Keratinocyte (primary cell): ENCODE data around the gene SLC44A3. TPM values are rescaled to one million over a fixed set of nuclear protein-coding genes. Genes with fewer than 3 reads are reported as not detected.

ENCODE experiments used
- DNase-seq: peaks from one replicate; pipeline ENCODE4 v3.0.0-alpha.2; 2011; ENCODE audit warnings: low read depth, missing footprints, low spot score
- FAIRE-seq: peaks from 2 replicates; lab custom pipeline; 2011; peaks lifted over from hg19 to GRCh38; lab: Jason Lieb, UNC
- H2AFZ ChIP-seq: 2 replicates; pipeline ENCODE4 v1.6.0; 2012; ENCODE audit warnings: low read length, control low read depth, inconsistent platforms; ENCODE audit not compliant: control insufficient read depth
- H3K27ac ChIP-seq: 2 replicates; pipeline ENCODE4 v1.5.1; 2011; ENCODE audit warnings: low read length; ENCODE audit not compliant: control insufficient read depth, insufficient read depth
- H3K27me3 ChIP-seq: 3 replicates; pipeline ENCODE4 v1.6.0; 2011; ENCODE audit warnings: low read length; ENCODE audit not compliant: control insufficient read depth, insufficient read depth; ENCODE audit errors: extremely low read depth
- H3K36me3 ChIP-seq, 2 experiments: 2 replicates in 1 of 2; 3 replicates in 1 of 2; pipeline ENCODE4 v1.5.1; 2011; ENCODE audit warnings: low read length in 2 of 2, mild to moderate bottlenecking in 1 of 2; ENCODE audit not compliant: control insufficient read depth in 2 of 2, insufficient read depth in 2 of 2; ENCODE audit errors: extremely low read depth in 1 of 2
- H3K4me1 ChIP-seq: 3 replicates; pipeline ENCODE4 v1.5.1; 2011; ENCODE audit warnings: low read length; ENCODE audit not compliant: control insufficient read depth, insufficient read depth; ENCODE audit errors: extremely low read depth
- H3K4me2 ChIP-seq: 3 replicates; pipeline ENCODE4 v1.6.0; 2011; ENCODE audit warnings: low read depth, low read length; ENCODE audit not compliant: control insufficient read depth, insufficient read depth; ENCODE audit errors: extremely low read depth
- H3K4me3 ChIP-seq, 3 experiments: fragments of 200-600 bp in 1 of 3; sonication (generic) in 1 of 3; 2 replicates in 2 of 3; 3 replicates in 1 of 3; pipeline ENCODE4 v1.5.1; 2011 to 2016; ENCODE audit warnings: low read length in 3 of 3, mild to moderate bottlenecking in 3 of 3, control low read depth in 2 of 3, inconsistent platforms in 1 of 3, low read depth in 1 of 3, mixed read lengths in 1 of 3, mixed run types in 1 of 3, moderate library complexity in 1 of 3; ENCODE audit not compliant: control insufficient read depth in 2 of 3, insufficient read depth in 2 of 3; ENCODE audit errors: extremely low read depth in 1 of 3
- H3K79me2 ChIP-seq: 2 replicates; pipeline ENCODE4 v1.6.0; 2012; ENCODE audit warnings: low read length; ENCODE audit not compliant: control insufficient read depth, insufficient read depth
- H3K9ac ChIP-seq: 3 replicates; pipeline ENCODE4 v1.6.0; 2011; ENCODE audit warnings: low read length; ENCODE audit not compliant: control insufficient read depth, insufficient read depth; ENCODE audit errors: extremely low read depth
- H3K9me1 ChIP-seq: 3 replicates; pipeline ENCODE4 v1.6.0; 2011; ENCODE audit warnings: low read length; ENCODE audit not compliant: control insufficient read depth, insufficient read depth; ENCODE audit errors: extremely low read depth
- H3K9me3 ChIP-seq: 2 replicates; pipeline ENCODE4 v1.5.1; 2012; ENCODE audit warnings: low read depth, low read length; ENCODE audit not compliant: control insufficient read depth
- H4K20me1 ChIP-seq: 3 replicates; pipeline ENCODE4 v1.6.0; 2011; ENCODE audit warnings: low read length; ENCODE audit not compliant: control insufficient read depth, insufficient read depth; ENCODE audit errors: extremely low read depth
- CTCF ChIP-seq, 3 experiments: IDR thresholded peaks in 1 of 3; conservative IDR thresholded peaks in 1 of 3; optimal IDR thresholded peaks in 1 of 3; 2 replicates in 2 of 3; 3 replicates in 1 of 3; pipeline versions ENCODE3 to v1.5.1; 2011; ENCODE audit warnings: low read length in 3 of 3, mild to moderate bottlenecking in 3 of 3, moderate library complexity in 2 of 3, control low read depth in 1 of 3, inconsistent platforms in 1 of 3; ENCODE audit not compliant: insufficient read depth in 2 of 3; ENCODE audit errors: extremely low read depth in 1 of 3
- EZH2 ChIP-seq: IDR thresholded peaks from one replicate; pipeline ENCODE4 v1.6.1; 2012; ENCODE audit warnings: inconsistent platforms, mild to moderate bottlenecking, low read length, moderate library complexity
- dilution Hi-C: fragments of 300-500 bp; cut with MboI; formaldehyde crosslinking; loops from one replicate; pipeline ENCODE4 v1.7.0; 2020; ENCODE audit warnings: low sequenced_read_pairs; ENCODE audit not compliant: extremely low pct_ligation_motif_present
- polyA plus RNA-seq, 5 experiments: library from polyadenylated mRNA; depleted of rRNA in 3 of 5; stranded (reverse) in 3 of 5; stranded (forward) in 1 of 5; unstranded in 1 of 5; fragments of >200 nt; gene quantifications; 1 replicate in 1 of 5; 2 replicates in 3 of 5; 3 replicates in 1 of 5; pipeline versions ENCODE4 v1.2.1 to v1.2.3, GENCODE V29; 2011 to 2012; ENCODE audit warnings: missing spikeins in 2 of 5, low read depth in 1 of 5, low replicate concordance in 1 of 5

Gene SLC44A3
- polyA plus RNA-seq, 1 donor (not counting 4 experiments of a cell fraction or from before 2014, with no cell fraction given): 7.3 TPM

- no peaks in the 10 kb centered on the region for H3K79me2 ChIP-seq
- H3K4me2 ChIP-seq: no peak overlapping the region
- no peak overlapping the region for H3K27ac ChIP-seq
- H3K36me3 ChIP-seq: no peaks in the 10 kb centered on the region
- no peak for TF ChIP-seq CTCF (optimal IDR thresholded peaks at IDR 0.05 in 1 of 3, IDR thresholded peaks at IDR 0.05 in 1 of 3, conservative IDR thresholded peaks at IDR 0.05 in 1 of 3; ENCODE audit: extremely low read depth in 1 of 3, insufficient read depth in 2 of 3, low read length in 3 of 3)
- no peak for TF ChIP-seq EZH2
- peaks cover 9% of the 10 kb centered on the region for H3K4me1 ChIP-seq
- no peaks in the 10 kb centered on the region for H3K27me3 ChIP-seq
- H3K4me3 ChIP-seq: no peak overlapping the region
- H3K9ac ChIP-seq: no peak overlapping the region
- H2AFZ ChIP-seq: no peak overlapping the region
- no peaks in the 10 kb centered on the region for H3K9me1 ChIP-seq
- FAIRE-seq (no peak), DNase-seq (no peak)
- no peaks in the 10 kb centered on the region for H3K9me3 ChIP-seq
- dilution Hi-C loops: no loop called here
- no peaks in the 10 kb centered on the region for H4K20me1 ChIP-seq
Observed at GRCh38 chr1:94942171-94943128, 122.3 kb downstream of the SLC44A3 start.

Other genes with a start within 250 kb of the SLC44A3 start
- gene CNN3, start 106.8 kb downstream of the SLC44A3 start, polyA plus RNA-seq: 54.7 to 162 TPM (median 119 TPM) in 3 replicates